GM12878 (cell line): Measurements from ENCODE around the gene MTF2. TPM values are rescaled to one million over a fixed set of nuclear protein-coding genes. Genes with fewer than 3 reads are reported as not detected.

ENCODE experiments used
- BCL3 ChIP-seq: IDR thresholded peaks from 2 replicates; pipeline ENCODE4 v1.6.1; 2011; ENCODE audit warnings: borderline replicate concordance, low read depth, mild to moderate bottlenecking, moderate library complexity, low read length; ENCODE audit not compliant: insufficient read depth, poor library complexity, severe bottlenecking
- CHD4 ChIP-seq: fragments of 200-600 bp; sonication (generic); IDR thresholded peaks from 2 replicates; pipeline ENCODE4 v1.6.1; 2016; ENCODE audit warnings: mild to moderate bottlenecking
- E4F1 ChIP-seq: fragments of 450-650 bp; IDR thresholded peaks from 2 replicates; pipeline ENCODE4 v1.6.1; 2018; ENCODE audit warnings: borderline replicate concordance, mild to moderate bottlenecking; ENCODE audit not compliant: partially characterized antibody
- HCFC1 ChIP-seq: fragments of 150-350 bp; IDR thresholded peaks from 2 replicates; pipeline ENCODE4 v1.6.1; 2014; ENCODE audit warnings: low read length
- IRF4 ChIP-seq: IDR thresholded peaks from 2 replicates; pipeline ENCODE4 v1.6.1; 2011; ENCODE audit warnings: low read depth, low read length
- IRF5 ChIP-seq: fragments of 450-650 bp; IDR thresholded peaks from 2 replicates; pipeline ENCODE4 v1.6.1; 2017; ENCODE audit warnings: borderline replicate concordance
- KLF5 ChIP-seq: fragments of 450-650 bp; IDR thresholded peaks from 2 replicates; pipeline ENCODE4 v1.6.1; 2014; ENCODE audit warnings: mild to moderate bottlenecking; ENCODE audit not compliant: partially characterized antibody
- MTA3 ChIP-seq: IDR thresholded peaks from 2 replicates; pipeline ENCODE4 v1.6.1; 2012; ENCODE audit warnings: low read length, inconsistent platforms, borderline replicate concordance
- NBN ChIP-seq: fragments of 450-650 bp; IDR thresholded peaks from 2 replicates; pipeline ENCODE4 v1.6.1; 2016
- NFXL1 ChIP-seq: fragments of 450-650 bp; IDR thresholded peaks from 2 replicates; pipeline ENCODE4 v1.6.1; 2017; ENCODE audit warnings: antibody characterized with exemption, mild to moderate bottlenecking, borderline replicate concordance
- NFYB ChIP-seq: IDR thresholded peaks from 2 replicates; pipeline ENCODE4 v1.6.1; 2011; ENCODE audit warnings: low read depth, mild to moderate bottlenecking, low read length, improper control_type of control experiment, moderate library complexity; ENCODE audit not compliant: insufficient read depth
- NR2C2 ChIP-seq: IDR thresholded peaks from 2 replicates; pipeline ENCODE4 v1.6.1; 2011; ENCODE audit warnings: borderline replicate concordance, low read depth; ENCODE audit not compliant: control insufficient read depth, insufficient read length
- NR2F1 ChIP-seq: fragments of 450-650 bp; conservative IDR thresholded peaks from 2 replicates; pipeline ENCODE4 v1.6.1; 2017; ENCODE audit warnings: mild to moderate bottlenecking
- POU2F2 ChIP-seq: IDR thresholded peaks from 3 replicates; pipeline ENCODE4 v1.6.1; 2011; ENCODE audit warnings: low read depth, mild to moderate bottlenecking, low read length, borderline replicate concordance
- RBBP5 ChIP-seq: fragments of 200-600 bp; sonication (generic); conservative IDR thresholded peaks from 2 replicates; pipeline ENCODE4 v1.6.1; 2016
- REST ChIP-seq: IDR thresholded peaks from 2 replicates; pipeline ENCODE4 v1.6.1; 2012; ENCODE audit warnings: mild to moderate bottlenecking, low read depth, low read length
- RFX5 ChIP-seq: IDR thresholded peaks from 2 replicates; pipeline ENCODE4 v1.6.1; 2011; ENCODE audit warnings: low read depth, low read length, improper control_type of control experiment
- STAT1 ChIP-seq: fragments of 450-650 bp; conservative IDR thresholded peaks from 2 replicates; pipeline ENCODE4 v1.6.1; 2014; ENCODE audit warnings: antibody characterized with exemption, mild to moderate bottlenecking
- TCF3 ChIP-seq: IDR thresholded peaks from 2 replicates; pipeline ENCODE4 v1.6.1; 2012; ENCODE audit warnings: low read depth, mild to moderate bottlenecking, low read length, borderline replicate concordance; ENCODE audit not compliant: insufficient read depth
- TCF7 ChIP-seq: IDR thresholded peaks from 2 replicates; pipeline ENCODE4 v1.6.1; 2014; ENCODE audit warnings: antibody characterized with exemption, borderline replicate concordance
- ZBED1 ChIP-seq: IDR thresholded peaks from 2 replicates; pipeline ENCODE4 v1.6.1; 2016; ENCODE audit warnings: borderline replicate concordance
- ZNF384 ChIP-seq: IDR thresholded peaks from 2 replicates; pipeline ENCODE4 v1.6.1; 2012; ENCODE audit warnings: low read depth, mild to moderate bottlenecking, low read length, improper control_type of control experiment, borderline replicate concordance
- ZZZ3 ChIP-seq: IDR thresholded peaks from 2 replicates; pipeline ENCODE4 v1.6.1; 2011; ENCODE audit warnings: low read depth; ENCODE audit not compliant: control insufficient read depth, insufficient read length
- polyA plus RNA-seq, 11 experiments: library from polyadenylated mRNA; depleted of rRNA in 4 of 11; unstranded in 6 of 11; stranded (reverse) in 5 of 11; fragments of >200 nt; fragmentation: Nextera tagmentation in 4 of 11; fragmentation: Illumina TruSeq in 1 of 11; extraction: Ambion mirVana in 4 of 11; extraction: Trizol in 1 of 11; gene quantifications; 1 replicate in 1 of 11; 2 replicates in 10 of 11; pipeline versions ENCODE4 v1.2.1 to v1.2.3, GENCODE V29; 2011 to 2016; ENCODE audit warnings: inconsistent platforms in 2 of 11, missing spikeins in 2 of 11, low read depth in 1 of 11
- total RNA-seq, 4 experiments: library from RNA; depleted of rRNA in 3 of 4; stranded (reverse); fragments of >200 nt in 3 of 4; fragmentation: Illumina TruSeq in 1 of 4; extraction: Trizol in 1 of 4; gene quantifications; 2 replicates each; pipeline versions ENCODE4 v1.2.1 to v1.2.3, GENCODE V29; 2013 to 2021

The MTF2 gene
- total and polyA plus RNA-seq, 10 of the 15 experiments (the other 5 are each of a cell fraction or from before 2014, with no cell fraction given), result 22.6 to 74.9 (median 42.8) TPM

GRCh38 chr1:93179886-93180722 is 101.0 kb downstream of the MTF2 start, which contains the start of gene TMED5 (continued):
- TF ChIP-seq STAT1 (no peak), TCF7 (no peak), HCFC1 (peak; percentile 91), NFYB (peak; percentile 71; the same call in 1 of the 2 replicates), E4F1 (no peak), REST (no peak), TCF3 (no peak), NR2F1 (peak; percentile 28; the same call in 1 of the 2 replicates), MTA3 (no peak), ZBED1 (no peak), POU2F2 (no peak; the same call in 1 of the 3 replicates), KLF5 (no peak), RBBP5 (no peak), NR2C2 (no peak), CHD4 (no peak), RFX5 (no peak), IRF4 (no peak), ZNF384 (no peak), ZZZ3 (no peak), NBN (peak; percentile 87), NFXL1 (no peak), IRF5 (no peak), BCL3 (no peak)
